HG02798 (cell line): ENCODE results near the gene TFIP11.
"Not testable (repeated sequence)": the region's sequence is repeated elsewhere in the genome, so short reads cannot be mapped to it uniquely, and the experiment has no call there.

Experiments
- ATAC-seq: cut with Tn5 transposase; IDR thresholded peaks from one replicate; pipeline ENCODE4 v1.9.1; 2021; ENCODE audit warnings: mild to moderate bottlenecking; ENCODE audit not compliant: unreplicated experiment, poor library complexity

TFIP11 gene

DNA sequence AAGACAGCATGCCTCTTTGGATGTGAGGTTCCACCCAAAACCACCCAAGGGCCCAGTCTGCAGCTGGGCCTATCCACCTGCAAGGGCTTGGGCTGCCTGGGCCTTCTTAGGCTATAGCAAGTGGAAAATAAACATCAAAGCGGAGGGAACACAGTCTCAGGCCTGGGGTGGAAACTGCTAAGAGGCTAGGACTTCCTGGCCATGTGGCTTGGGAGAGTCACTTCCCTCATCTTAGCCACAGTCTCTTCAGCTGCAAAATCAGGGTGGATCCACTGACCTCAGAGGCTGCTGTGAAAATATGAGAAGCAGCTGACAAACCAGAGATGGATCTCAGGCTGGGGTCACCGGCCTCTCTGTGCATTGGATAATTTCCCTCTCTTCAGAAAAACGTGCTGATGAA, 30.6 kb upstream of the TFIP11 start:
- ATAC-seq, result no peak

DNA sequence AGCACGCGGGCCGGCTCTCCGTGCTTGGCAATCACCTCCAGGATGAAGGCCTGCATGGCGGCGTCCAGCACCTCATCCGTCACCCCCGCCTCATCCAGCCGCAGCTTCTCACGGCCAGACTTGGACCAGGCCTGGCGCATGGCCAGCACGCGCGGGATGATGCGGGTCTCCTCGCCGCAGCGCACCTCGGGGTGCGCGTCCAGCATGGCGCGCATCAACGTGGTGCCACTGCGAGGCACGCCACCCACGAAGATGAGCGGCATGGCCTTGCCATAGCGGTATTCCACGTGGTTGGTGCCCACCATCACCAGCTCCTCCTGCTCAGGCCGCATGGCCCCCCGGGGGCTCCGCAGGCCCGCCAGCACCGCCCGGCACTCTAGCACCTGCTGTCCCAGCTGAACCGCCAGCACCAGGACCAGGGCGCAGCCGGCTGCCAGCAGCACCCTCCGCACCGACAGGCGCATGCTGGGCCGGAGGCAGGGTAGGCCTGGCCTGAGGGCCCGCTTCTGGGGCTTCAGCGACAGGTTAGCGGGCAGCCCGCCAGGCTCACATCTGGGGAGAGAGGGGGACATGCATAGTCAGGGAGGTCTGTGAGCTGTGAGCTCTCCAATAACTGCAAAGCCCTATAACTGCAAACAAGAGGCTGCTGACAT, 29.0 kb upstream of the TFIP11 start:
- ATAC-seq, result no peak

DNA sequence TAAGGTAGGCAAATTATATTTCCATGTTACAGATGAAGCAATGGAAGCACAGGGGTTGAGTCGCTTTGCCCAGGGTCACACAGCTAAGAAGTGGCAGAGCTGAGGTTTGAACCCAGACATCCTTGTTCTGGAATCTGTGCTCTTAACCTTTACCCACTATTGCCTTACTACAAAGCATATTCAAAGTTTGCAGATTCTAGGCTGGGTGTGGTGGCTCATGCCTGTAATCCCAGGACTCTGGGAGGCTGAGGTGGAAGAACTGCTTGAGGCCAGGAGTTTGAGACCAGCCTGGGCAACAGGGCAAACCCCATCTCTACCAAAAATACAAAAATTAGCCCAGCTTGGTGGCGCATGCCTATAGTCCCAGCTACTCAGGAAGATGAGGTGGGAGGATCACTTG, 27.8 kb upstream of the TFIP11 start:
- no peak for ATAC-seq

DNA sequence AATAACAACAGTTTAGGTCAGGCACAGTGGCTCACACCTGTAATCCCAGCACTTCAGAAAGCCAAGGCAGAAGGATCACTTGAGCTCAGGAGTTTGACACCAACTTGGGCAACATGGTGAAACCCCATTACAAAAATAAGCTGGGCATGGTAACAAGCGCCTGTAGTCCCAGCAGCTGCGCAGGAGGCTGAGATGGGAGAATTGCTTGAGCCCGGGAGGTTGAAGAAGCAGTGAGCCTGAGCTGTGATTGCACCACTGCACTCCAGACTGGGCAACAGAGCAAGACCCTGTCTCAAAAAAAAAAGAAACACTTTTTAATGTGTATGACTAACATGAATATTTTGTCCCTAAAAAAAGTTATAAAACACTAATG, 24.5 kb upstream of the TFIP11 start:
- no peak for ATAC-seq

DNA sequence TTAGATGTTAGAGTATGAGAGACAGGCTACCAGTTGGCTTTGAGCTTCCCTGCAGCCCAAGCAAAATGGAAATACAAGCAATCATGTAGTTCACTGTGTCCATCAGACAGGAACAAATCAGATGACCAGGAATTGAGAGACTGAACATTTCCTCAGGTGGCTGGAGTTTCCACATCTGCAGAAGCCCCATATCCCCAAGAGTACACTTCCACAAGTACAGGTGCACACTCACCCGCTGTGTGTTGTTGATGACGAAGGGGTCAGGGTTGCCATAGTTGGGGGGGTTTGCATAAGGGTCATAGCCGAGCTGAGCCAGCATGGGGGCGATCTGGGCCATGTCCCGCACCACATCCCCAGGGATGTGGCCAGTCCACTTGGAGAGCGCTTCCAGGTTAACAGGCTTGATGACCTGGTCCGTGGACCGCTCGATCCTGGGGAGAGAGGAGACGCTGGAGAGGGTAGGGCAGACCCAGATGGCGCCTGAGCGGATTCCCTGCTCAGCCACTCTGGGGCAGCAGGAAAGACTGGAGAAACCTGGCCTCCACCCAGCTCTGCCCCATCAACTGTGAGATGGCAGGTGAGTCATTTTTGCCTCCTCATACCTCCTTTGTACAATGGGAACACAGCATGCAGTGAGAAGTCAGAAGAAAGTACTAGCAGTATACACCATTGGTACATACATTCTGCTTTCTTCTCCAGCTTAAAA, 23.9 kb upstream of the TFIP11 start:
- no peak for ATAC-seq

DNA sequence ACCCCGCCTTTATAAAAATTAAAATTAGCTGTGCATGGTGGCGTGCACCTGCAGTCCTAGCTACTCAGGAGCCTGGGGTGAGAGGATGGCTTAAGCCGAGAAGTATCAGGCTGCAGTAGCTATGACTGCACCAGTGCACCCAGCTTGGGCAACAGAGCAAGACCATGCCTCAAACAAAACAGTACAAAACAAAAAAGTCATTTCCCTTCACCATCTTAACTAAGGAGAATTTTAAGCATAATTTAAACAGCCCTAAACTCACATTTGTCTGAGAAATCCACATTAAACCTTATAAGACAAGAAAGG, 23.3 kb upstream of the TFIP11 start:
- no peak for ATAC-seq

DNA sequence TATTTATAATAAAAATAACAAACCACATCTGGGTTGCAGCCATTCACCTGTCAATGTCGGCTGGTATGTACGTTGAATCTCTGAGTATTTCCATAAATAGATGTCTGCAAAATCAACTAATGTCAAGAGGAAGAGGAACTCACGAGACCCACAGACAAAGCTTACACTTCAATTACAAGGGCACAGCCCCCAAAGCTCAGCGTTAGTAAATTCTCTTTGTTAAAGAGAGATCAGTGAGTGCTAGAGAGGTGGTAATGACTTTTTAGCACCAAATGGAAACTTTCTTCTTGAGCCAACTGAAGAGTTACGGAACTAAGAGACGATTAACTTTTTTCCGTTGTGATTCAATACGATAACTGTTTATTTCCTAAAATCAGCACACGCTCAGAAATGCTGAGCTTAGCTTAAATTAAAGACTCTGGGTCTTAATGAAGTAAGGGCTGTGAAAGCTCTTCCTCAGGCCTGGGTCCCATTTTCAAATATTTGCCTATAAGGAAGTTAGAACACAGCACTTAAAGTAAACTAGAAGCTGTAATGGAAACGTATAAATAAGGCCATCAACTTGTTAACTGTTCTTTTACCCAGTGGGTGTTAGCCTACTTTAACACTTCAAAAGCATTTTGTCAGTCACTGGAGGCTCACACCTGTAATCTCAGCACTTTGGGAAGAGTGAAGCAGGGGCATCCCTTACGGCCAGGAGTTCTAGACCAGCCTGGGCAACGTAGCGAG, 22.8 kb upstream of the TFIP11 start:
- no peak for ATAC-seq

DNA sequence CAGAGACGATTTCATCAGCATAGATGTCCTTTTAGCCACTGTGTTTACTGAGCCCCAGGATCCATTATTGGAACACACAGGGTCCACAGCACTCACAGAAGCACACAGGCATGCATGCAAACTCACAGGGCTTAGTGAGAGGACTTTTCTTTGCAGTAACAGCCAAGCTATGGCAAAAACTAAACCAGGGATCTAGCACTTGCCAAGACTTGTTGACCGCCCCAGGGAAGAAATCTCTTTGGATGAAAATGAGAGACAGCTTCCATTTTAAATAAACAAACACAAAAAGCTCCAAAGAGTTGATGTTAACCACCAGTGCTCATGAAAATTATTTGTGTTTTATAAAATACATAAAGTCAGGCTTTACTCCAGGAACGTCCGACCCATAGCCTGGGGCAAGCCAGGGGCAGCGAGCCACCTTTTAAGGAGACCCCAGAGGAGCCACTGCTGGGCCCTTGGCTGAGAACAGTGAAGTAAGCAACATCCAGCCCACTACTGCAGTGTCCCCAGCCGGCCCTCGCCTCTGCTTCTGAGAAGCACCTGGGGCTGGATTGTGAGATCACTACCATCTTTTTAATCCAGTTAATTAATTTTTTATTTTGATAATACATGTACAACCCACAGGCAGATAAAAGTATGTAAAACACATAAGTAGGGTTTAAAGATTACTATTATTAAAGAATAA, 22.0 kb upstream of the TFIP11 start:
- ATAC-seq, result no peak

DNA sequence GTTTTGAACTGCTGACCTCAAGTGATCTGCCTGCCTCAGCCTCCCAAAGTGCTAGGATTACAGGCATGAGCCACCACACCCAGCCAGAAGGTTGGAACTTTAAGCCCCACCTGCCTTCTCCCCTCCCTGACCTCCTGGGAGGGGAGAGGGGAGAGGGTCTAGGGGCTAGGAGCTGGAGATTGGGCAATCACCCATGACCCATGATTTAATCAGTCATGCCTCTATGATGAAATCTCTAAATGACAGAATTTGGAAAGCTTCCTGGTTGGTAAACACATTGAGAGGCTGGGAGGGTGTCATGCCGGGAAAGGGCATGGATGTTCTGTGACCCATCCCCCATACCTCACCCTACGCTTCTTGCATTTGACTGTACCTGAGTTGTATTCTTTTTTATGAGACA, 17.1 kb upstream of the TFIP11 start:
- ATAC-seq, result no peak

DNA sequence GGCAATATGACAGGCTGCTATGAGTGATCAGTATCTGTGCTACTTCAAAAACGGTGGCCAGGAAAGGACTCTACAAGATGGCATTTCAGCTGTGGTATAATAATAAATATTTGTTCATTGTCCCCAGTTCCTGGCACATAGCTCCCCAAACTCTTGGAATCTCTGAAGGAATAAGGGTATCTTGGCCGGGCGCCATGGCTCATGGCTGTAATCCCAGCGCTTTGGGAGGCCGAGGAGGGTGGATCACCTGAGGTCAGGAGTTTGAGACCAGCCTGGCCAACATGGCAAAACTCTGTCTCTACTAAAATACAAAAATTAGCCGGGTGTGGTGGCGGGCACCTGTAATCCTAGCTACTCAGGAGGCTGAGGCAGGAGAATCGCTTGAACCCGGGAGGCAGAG, 16.2 kb upstream of the TFIP11 start:
- ATAC-seq, result not testable (repeated sequence)

DNA sequence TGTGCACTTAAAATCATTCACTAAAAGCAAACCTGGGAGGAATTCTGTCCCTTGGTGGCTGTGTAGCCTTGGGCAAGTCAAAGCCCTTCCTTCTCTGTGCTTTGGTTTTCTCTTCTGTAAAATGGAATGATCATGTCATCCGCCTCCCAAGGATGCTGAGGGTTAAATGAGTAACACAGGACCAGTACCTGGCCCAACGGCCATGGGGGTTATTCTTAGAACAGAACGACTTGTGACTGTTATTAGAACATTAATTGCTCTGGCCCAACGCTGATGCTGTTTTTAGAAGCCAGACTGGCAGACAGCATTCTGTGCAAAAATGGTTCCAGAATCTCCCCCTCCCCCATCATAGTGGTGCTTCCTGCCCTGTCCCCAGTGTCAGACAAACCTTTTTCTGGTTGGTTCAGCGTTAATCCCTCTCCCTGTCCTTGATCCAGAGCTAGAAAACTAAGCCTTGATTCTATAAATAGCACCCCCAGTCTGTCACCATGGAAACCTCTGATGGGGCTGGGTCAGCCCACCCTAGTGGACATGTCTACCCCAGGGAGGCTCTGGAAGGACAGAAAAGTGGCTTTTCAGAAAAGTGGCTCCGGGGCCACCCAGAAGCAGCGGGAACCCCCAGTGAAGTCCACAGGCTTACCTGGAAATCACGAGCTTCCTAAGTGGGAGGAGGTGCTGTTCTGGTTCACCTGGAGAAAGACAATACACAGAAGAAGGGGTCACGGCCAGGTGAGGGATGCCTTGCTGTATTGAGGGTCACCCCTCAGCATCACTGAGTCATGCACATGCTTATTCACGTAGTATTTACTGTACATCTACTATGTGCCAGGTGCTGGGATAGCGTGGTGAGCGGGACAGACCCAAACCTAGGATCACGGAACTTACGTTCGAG, 15.5 kb upstream of the TFIP11 start:
- no peak for ATAC-seq

DNA sequence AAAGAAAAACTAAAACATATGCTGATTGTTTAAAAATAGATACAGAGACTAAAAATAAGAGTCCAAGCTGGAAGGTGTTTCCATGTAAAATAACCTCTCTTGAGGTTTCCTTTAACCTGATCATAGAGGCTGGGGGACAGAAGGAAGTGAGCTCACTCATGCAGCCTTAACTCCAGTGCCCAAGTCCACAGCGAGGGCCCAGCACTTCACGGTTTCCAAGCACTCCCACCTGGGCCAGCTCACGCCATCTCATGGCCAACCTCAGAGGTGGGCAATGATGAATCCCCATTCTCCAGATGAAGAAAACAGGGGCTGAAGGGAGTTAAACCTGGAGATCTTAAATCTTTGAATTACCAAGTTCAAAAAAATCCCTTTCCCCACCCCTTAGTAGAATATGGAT, 14.9 kb upstream of the TFIP11 start:
- ATAC-seq, result no peak

DNA sequence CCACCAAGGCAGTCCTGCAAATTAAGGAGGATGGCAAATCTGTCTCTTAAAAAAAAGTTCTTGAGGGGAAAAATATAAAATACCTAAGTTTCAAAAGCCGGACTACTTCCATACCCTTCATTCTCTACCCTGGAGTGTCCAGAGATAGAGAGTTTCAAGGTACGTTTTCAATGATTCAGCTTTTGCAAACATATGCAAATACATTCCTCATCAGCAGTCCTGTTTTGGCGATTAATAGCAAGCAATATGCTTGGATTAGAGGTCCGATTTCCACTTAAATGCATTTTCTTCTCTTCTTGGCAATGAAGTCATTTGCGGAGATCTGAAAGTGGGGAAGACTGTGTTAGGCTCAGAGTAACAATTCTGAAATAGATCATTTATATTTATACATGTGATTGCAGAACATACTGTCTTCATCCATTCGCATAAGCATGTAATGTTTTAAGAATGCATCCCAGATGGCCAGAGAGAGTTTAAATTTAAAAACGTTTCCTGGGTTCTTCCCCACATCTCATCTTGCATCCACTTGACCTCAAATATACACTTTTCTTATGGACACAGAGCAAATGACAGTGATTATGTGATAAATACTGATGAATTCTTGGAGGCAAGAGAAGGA, 13.8 kb upstream of the TFIP11 start:
- no peak for ATAC-seq

DNA sequence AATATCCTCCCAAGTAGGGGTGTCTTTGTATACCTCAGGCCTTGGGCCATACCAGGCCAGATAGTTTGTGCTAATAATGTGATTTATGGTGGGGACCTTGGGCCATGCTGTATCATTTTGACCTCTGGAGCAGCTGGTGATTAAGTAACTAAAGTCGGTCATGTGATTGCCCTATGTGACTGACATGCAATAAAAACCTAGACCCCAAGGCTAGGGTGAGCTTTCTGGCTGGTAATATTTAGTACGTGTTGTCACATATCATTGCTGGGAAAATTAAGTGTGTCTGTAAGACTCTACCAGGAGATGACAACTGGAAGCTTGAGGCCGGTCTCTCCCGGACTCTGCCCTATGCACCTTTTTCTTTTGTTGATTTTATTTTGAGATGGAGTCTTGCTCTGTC, 12.6 kb upstream of the TFIP11 start:
- no peak for ATAC-seq

DNA sequence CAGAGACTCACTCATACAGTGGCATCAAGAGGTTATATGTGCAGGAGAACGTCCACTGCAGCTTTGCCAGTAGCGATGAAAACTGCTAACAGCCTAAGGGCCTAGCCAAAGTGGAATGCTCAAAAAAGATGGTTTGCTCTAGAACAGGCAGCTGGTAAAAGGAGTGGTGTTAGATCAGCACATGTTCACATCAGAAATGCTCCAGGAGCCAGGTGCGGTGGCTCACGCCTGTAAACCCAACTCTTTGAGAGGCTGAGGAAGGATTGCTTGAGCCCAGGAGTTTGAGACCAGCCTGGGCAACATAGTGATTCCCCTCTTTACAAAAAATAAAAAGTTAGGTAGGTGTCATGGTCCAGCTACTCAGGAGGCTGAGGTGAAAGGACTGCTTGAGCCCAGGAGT, 10.3 kb upstream of the TFIP11 start:
- no peak for ATAC-seq

DNA sequence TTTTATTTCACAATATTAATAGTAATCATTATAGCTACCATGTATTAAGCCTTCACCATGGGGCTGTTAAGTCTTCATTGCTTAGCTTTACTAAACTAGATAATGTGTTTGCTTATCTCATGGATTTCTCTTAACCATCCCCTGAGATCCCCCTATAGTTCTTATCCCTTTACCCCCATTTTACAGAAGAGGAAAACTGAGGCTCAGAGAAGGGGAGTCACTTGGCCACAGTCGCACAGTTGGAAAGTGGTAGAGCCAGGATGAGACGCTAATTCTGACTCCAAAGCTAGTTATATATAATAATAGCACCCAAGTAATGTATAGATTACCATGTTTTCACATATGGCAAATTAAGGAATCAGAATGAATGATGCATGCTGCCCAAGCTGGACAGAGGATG, 9.7 kb upstream of the TFIP11 start:
- ATAC-seq, result no peak

DNA sequence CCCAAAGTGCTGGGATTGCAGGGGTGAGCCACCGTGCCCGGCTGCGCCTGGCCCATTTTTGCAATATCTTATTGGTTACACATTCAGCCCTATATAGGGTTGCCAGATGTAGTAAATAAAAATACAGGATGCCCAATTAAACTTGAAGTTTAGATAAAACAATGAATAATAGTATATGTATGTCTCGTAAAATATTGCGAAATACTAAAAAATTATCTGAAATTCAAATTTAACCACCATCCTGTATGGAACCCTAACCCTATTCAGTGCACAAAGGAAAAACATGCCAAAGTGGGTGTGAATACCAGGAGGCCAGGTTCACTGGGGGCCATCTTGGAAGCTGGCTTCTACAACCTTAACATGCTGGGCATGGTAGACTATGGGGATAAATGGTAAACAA, 5.2 kb upstream of the TFIP11 start:
- ATAC-seq, result no peak

DNA sequence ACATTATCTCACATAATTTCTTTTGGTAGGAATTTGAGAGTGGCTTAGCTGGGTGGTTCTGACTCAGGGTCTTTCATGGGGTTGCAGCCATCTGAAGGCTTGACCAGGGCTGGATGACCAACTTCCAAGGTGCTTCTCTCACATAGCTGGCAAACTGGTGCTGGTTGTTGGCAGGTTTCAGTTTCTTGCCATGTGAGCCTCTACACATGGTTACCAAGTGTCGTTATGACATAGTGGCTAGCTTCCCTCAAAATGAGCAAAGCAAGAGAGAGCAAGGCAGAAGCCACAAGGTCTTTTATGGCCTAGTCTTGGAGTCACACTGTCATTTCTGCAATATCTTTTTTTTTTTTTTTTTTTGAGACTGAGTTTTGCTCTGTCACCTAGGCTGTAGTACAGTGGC, 4.2 kb upstream of the TFIP11 start:
- ATAC-seq, result no peak

DNA sequence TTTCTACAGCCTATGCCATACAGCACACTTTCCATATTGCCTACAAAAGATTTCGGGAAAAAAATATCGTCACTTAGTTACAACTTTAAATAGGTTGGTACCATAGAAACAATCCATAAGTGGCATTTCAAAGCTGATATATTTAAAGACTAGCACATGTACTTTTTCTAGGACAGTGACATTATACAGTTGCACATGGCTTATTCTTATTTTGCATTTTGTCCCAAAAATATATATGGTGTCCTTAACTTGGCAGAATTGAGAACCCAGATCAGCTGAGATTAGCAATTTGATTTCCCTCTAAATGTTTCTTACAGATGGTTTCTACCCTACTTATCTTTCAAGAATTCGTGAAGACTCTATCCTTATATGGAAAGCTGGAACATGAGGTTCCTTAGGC, 3.7 kb upstream of the TFIP11 start:
- ATAC-seq, result no peak
